OCI-LY7 (cell line): ENCODE results near the gene PRDM12. TPM values are rescaled to one million over a fixed set of nuclear protein-coding genes. Genes with fewer than 3 reads are reported as not detected.

Source experiments
- BruUV-seq: library from RNA; stranded (reverse); fragments of 400-500 nt; replicated peaks from 2 replicates; lab custom pipeline; 2021; lab: Mats Ljungman, UMichigan
- CTCF ChIA-PET: fragments of 300-600 bp; sonication (Branson Sonifier 250); formaldehyde crosslinking; loops from one replicate; lab custom pipeline; 2022; ENCODE audit warnings: antibody characterized with exemption; ENCODE audit not compliant: unreplicated experiment; lab: Charles Lee
- POLR2A ChIA-PET: fragments of 300-600 bp; sonication (Branson Sonifier 250); formaldehyde crosslinking; loops from one replicate; lab custom pipeline; 2022; ENCODE audit warnings: antibody characterized with exemption; lab: Charles Lee
- DNase-seq: peaks from one replicate; pipeline ENCODE4 v3.0.0-alpha.2; 2015; ENCODE audit warnings: low spot score
- H2AFZ ChIP-seq: fragments of 200-600 bp; sonication (generic), shearing (Covaris generic); 2 replicates; pipeline ENCODE4 v1.6.1; 2014; ENCODE audit warnings: mild to moderate bottlenecking, antibody characterized with exemption, low read length, moderate library complexity
- H3K27ac ChIP-seq: fragments of 200-600 bp; sonication (generic); 2 replicates; pipeline ENCODE4 v1.5.1; 2014; ENCODE audit warnings: mixed run types, low read depth, mild to moderate bottlenecking, moderate library complexity, low read length, inconsistent platforms; ENCODE audit not compliant: poor library complexity, severe bottlenecking
- H3K36me3 ChIP-seq: fragments of 200-600 bp; sonication (generic); 2 replicates; pipeline ENCODE4 v1.6.1; 2014; ENCODE audit warnings: mild to moderate bottlenecking, antibody characterized with exemption, low read length, moderate library complexity, mixed read lengths; ENCODE audit not compliant: insufficient read depth
- H3K4me1 ChIP-seq: fragments of 200-600 bp; sonication (generic); 2 replicates; pipeline ENCODE4 v1.5.1; 2014; ENCODE audit warnings: mild to moderate bottlenecking, low read length; ENCODE audit not compliant: insufficient read depth, poor library complexity, severe bottlenecking
- H3K4me2 ChIP-seq: fragments of 200-600 bp; sonication (generic); 2 replicates; pipeline ENCODE4 v1.6.1; 2014; ENCODE audit warnings: mild to moderate bottlenecking, low read length
- H3K4me3 ChIP-seq: fragments of 200-600 bp; sonication (generic); 2 replicates; pipeline ENCODE4 v1.5.1; 2014; ENCODE audit warnings: mild to moderate bottlenecking, low read depth, low read length; ENCODE audit not compliant: poor library complexity, severe bottlenecking
- H3K79me2 ChIP-seq: fragments of 200-600 bp; sonication (generic); 2 replicates; pipeline ENCODE4 v1.6.1; 2016; ENCODE audit warnings: low read depth, mild to moderate bottlenecking, low read length, moderate library complexity, mixed read lengths; ENCODE audit not compliant: insufficient read depth
- H3K9me2 ChIP-seq: fragments of 200-600 bp; sonication (generic); 2 replicates; pipeline ENCODE4 v1.6.1; 2016; ENCODE audit warnings: mild to moderate bottlenecking, low read length, mixed read lengths; ENCODE audit not compliant: insufficient read depth
- H3K9me3 ChIP-seq: fragments of 200-600 bp; sonication (generic); 2 replicates; pipeline ENCODE4 v1.6.1; 2014; ENCODE audit warnings: mild to moderate bottlenecking, mixed run types, low read length, mixed read lengths
- H4K20me1 ChIP-seq: fragments of 200-600 bp; sonication (generic); 2 replicates; pipeline ENCODE4 v1.6.1; 2014; ENCODE audit warnings: mild to moderate bottlenecking, antibody characterized with exemption, low read length, moderate library complexity, mixed read lengths; ENCODE audit not compliant: insufficient read depth
- CTCF ChIP-seq: fragments of 200-600 bp; sonication (generic); conservative IDR thresholded peaks from 2 replicates; pipeline ENCODE4 v1.5.1; 2014; ENCODE audit warnings: mild to moderate bottlenecking, antibody characterized with exemption, low read length, moderate library complexity, mixed read lengths
- EZH2phosphoT487 ChIP-seq: fragments of 200-600 bp; sonication (generic); IDR thresholded peaks from 2 replicates; pipeline ENCODE4 v1.6.1; 2018; ENCODE audit warnings: low read depth, borderline replicate concordance, mild to moderate bottlenecking, mixed run types, antibody characterized with exemption, low read length, moderate library complexity, mixed read lengths
- intact Hi-C: fragments of 100-400 bp; cut with micrococcal nuclease; formaldehyde crosslinking; loops from one replicate; pipeline ENCODE4 v1.10.0; 2022; ENCODE audit not compliant: unreplicated experiment
- total RNA-seq, 2 experiments: library from RNA; depleted of rRNA in 1 of 2; stranded (reverse); fragments of >200 nt in 1 of 2; shearing (Covaris generic) in 1 of 2; gene quantifications; 2 replicates each; pipeline ENCODE4 v1.2.3, GENCODE V29; 2014 to 2022

PRDM12 gene
- total RNA-seq, 2 experiments from 2014 or later, result 0.06 TPM; not detected in 1

GRCh38 chr9:130714586-130715110, 50.3 kb downstream of the PRDM12 start:
- no TSS peak for BruUV-seq
- Histone ChIP-seq H3K9me2 (no peaks in the 10 kb centered on the region), H3K79me2 (peaks cover 31% of the 10 kb centered on the region), H3K4me2 (peak overlapping the region; percentile 97), H4K20me1 (peaks cover 15% of the 10 kb centered on the region; the same call in 1 of the 2 replicates), H2AFZ (no peak overlapping the region), H3K4me1 (peaks cover 25% of the 10 kb centered on the region), H3K27ac (no peak overlapping the region), H3K36me3 (no peaks in the 10 kb centered on the region), H3K9me3 (no peaks in the 10 kb centered on the region), H3K4me3 (peak overlapping the region; percentile 81)
- POLR2A ChIA-PET, result interaction anchor here (0.7 to 1.6 kb wide), 5 partner anchors 8 to 22 kb away, joined by 3 to 7 read pairs (median 4); partner anchors contain the start of gene EXOSC2
- intact Hi-C loops, result loop anchor here (5.0 to 10.0 kb wide), 2 partner anchors 228 to 330 kb away; no protein-coding TSS in a partner anchor
- CTCF ChIA-PET, result no interaction called here
- DNase-seq, result no peak
- TF ChIP-seq CTCF (no peak), EZH2phosphoT487 (no peak)

GRCh38 chr9:130715270-130715669, 50.9 kb downstream of the PRDM12 start:
- intact Hi-C loops, result loop anchor here (10.0 kb wide), 1 partner anchor 330 kb away; no protein-coding TSS in a partner anchor
- Histone ChIP-seq H3K9me3 (no peaks in the 10 kb centered on the region), H3K4me2 (peak overlapping the region; percentile 97), H2AFZ (no peak overlapping the region), H3K27ac (no peak overlapping the region), H3K4me1 (peaks cover 25% of the 10 kb centered on the region), H3K36me3 (no peaks in the 10 kb centered on the region), H3K9me2 (no peaks in the 10 kb centered on the region), H4K20me1 (peaks cover 15% of the 10 kb centered on the region; the same call in 1 of the 2 replicates), H3K4me3 (peak overlapping the region; percentile 81), H3K79me2 (peaks cover 31% of the 10 kb centered on the region)
- POLR2A ChIA-PET, result interaction anchor here (0.7 to 1.6 kb wide), 5 partner anchors 8 to 36 kb away, joined by 3 to 7 read pairs (median 4); partner anchors contain the start of gene EXOSC2
- no TSS peak for BruUV-seq
- DNase-seq, result no peak
- CTCF ChIA-PET, result no interaction called here
- no peak for TF ChIP-seq CTCF
- TF ChIP-seq EZH2phosphoT487, result no peak

- no peak overlapping the region for H2AFZ ChIP-seq
- H4K20me1 ChIP-seq, result peaks cover 19% of the 10 kb centered on the region; the same call in 1 of the 2 replicates
- H3K4me2 ChIP-seq, result no peak overlapping the region
- intact Hi-C loops, result loop anchor here (10.0 kb wide), 1 partner anchor 326 kb away; no protein-coding TSS in a partner anchor
- peaks cover 28% of the 10 kb centered on the region for H3K79me2 ChIP-seq
- no peak overlapping the region for H3K4me3 ChIP-seq
- peaks cover 20% of the 10 kb centered on the region for H3K4me1 ChIP-seq
- no peaks in the 10 kb centered on the region for H3K36me3 ChIP-seq
- H3K27ac ChIP-seq, result no peak overlapping the region
- ChIA-PET CTCF (no interaction called here), POLR2A (interaction anchor here (0.7 kb wide), 1 partner anchor 261 kb away, joined by 3 read pairs; no protein-coding TSS in a partner anchor)
- no TSS peak for BruUV-seq
- DNase-seq, result no peak
- H3K9me3 ChIP-seq, result no peaks in the 10 kb centered on the region
- no peaks in the 10 kb centered on the region for H3K9me2 ChIP-seq
- no peak for TF ChIP-seq CTCF
These were observed 54.2 kb downstream of the PRDM12 start for GRCh38 chr9:130718562-130718961.
